Neuron (in vitro differentiated cells): Measurements from ENCODE around the gene RGS14.
A peak's percentile ranks its signal among the peaks of the same experiment; 100 is the strongest.
"Not testable (repeated sequence)": the region's sequence is repeated elsewhere in the genome, so short reads cannot be mapped to it uniquely, and the experiment has no call there.

Source experiments
- H2AFZ ChIP-seq: one replicate; pipeline ENCODE4 v1.6.1; 2013; ENCODE audit warnings: low read depth, mild to moderate bottlenecking, inconsistent platforms, low read length, moderate library complexity
- H3K27me3 ChIP-seq: one replicate; pipeline ENCODE4 v1.6.1; 2013; ENCODE audit warnings: low read length; ENCODE audit not compliant: insufficient read depth
- H3K36me3 ChIP-seq: one replicate; pipeline ENCODE4 v1.6.1; 2013; ENCODE audit warnings: low read length; ENCODE audit not compliant: insufficient read depth
- H3K4me1 ChIP-seq: one replicate; pipeline ENCODE4 v1.6.1; 2013; ENCODE audit warnings: low read length; ENCODE audit not compliant: insufficient read depth
- H3K4me3 ChIP-seq: 2 replicates; pipeline ENCODE4 v1.5.1; 2013; ENCODE audit warnings: mild to moderate bottlenecking, low read length, moderate library complexity
- H3K9me3 ChIP-seq: one replicate; pipeline ENCODE4 v1.6.1; 2013; ENCODE audit warnings: low read length

RGS14 gene

DNA sequence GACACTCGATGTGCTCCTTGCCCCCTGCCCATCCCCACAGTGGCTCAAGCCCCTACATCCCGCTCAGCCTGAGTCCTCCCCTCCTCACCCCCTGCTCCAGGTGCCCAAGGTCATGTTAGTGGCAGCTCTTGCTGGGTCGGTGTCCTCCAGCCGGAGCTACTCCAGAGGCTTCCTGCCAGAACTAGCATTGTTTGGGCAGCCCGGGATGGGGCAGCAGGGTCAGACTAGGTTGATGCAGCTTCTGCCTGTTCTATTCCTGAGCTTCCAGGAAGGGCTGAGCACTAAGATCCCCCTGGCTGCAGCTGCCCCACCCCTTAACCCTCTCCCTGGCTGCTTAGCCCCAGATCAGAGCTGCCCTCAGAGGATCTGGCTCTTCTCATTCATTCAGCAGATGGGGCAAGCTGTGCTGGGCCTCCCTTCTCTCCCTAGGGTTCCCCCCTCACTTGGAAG, 671 bp downstream of the RGS14 start:
- no peaks in the 10 kb centered on the region for H3K9me3 ChIP-seq
- no peak overlapping the region for H2AFZ ChIP-seq
- peaks cover 22% of the 10 kb centered on the region for H3K4me1 ChIP-seq
- peaks cover 13% of the 10 kb centered on the region for H3K27me3 ChIP-seq
- no peak overlapping the region for H3K4me3 ChIP-seq
- H3K36me3 ChIP-seq: no peaks in the 10 kb centered on the region

DNA sequence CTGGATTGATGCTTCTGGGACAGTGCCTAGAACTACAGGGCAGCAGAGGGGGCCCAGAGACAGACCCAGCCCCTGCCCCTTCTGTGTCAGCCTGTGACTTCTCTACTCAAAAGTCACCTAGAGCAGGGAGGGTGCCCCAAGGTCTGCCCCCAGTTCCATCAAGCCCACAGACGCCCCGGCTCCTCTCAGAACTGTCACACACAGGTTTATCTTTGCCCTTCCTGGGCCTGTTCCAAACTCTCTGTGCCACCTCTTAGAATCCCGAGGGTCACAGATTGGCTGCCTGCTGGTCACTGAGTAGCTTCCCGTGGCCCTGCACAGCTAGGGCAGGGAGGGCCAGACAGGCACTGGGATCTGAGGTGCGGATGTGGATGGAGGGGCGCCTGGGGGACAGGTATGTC, 1.7 kb downstream of the RGS14 start:
- Histone ChIP-seq H3K4me3 (no peak overlapping the region), H2AFZ (no peak overlapping the region), H3K27me3 (peaks cover 13% of the 10 kb centered on the region), H3K4me1 (peaks cover 23% of the 10 kb centered on the region), H3K9me3 (no peaks in the 10 kb centered on the region), H3K36me3 (no peaks in the 10 kb centered on the region)

DNA sequence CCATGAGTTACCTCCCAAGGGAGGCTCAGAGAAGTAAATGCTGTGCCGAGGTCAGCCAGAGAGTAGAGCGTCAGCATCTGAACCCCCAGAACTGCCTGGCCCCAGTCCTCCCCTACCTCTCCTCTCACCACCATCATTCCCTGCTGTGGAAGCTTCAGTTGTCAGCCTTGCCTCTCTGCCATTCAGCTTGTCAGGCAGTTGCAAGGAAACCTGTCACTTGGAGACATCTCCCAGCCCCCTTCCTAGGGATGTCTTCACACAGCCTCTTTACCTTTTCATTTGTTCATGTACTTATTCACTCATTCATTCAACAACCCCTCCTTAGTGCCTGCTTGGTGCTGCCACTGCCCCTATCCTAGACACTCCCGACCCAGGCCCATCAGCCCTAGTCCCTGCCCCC, 2.1 kb downstream of the RGS14 start:
- Histone ChIP-seq H3K9me3 (no peaks in the 10 kb centered on the region), H3K27me3 (peaks cover 13% of the 10 kb centered on the region), H3K4me1 (peaks cover 24% of the 10 kb centered on the region), H3K36me3 (no peaks in the 10 kb centered on the region), H2AFZ (no peak overlapping the region), H3K4me3 (no peak overlapping the region)

DNA sequence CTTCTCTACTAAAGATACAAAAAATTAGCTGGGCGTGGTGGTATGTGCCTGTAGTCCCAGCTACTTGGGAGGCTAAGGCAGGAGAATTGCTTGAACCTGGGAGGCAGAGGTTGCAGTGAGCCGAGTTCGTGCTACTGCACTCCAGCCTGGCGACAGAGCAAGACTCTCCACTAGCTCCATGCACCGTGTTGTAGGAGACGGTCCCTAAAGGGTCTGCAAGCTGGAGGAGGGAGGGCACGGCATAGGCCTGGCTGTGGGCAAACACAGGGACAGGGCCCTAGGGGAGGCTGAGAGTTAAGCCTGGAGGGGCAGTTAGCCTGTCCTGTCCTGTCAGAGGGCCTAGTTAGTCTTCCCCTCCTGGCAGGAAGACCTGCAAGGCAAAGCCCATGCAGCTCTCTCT, 3.0 kb downstream of the RGS14 start:
- not testable (repeated sequence) for H3K36me3 ChIP-seq, H2AFZ ChIP-seq, H3K9me3 ChIP-seq, H3K4me3 ChIP-seq
- Histone ChIP-seq H3K4me1 (peaks cover 24% of the 10 kb centered on the region), H3K27me3 (peaks cover 13% of the 10 kb centered on the region)

DNA sequence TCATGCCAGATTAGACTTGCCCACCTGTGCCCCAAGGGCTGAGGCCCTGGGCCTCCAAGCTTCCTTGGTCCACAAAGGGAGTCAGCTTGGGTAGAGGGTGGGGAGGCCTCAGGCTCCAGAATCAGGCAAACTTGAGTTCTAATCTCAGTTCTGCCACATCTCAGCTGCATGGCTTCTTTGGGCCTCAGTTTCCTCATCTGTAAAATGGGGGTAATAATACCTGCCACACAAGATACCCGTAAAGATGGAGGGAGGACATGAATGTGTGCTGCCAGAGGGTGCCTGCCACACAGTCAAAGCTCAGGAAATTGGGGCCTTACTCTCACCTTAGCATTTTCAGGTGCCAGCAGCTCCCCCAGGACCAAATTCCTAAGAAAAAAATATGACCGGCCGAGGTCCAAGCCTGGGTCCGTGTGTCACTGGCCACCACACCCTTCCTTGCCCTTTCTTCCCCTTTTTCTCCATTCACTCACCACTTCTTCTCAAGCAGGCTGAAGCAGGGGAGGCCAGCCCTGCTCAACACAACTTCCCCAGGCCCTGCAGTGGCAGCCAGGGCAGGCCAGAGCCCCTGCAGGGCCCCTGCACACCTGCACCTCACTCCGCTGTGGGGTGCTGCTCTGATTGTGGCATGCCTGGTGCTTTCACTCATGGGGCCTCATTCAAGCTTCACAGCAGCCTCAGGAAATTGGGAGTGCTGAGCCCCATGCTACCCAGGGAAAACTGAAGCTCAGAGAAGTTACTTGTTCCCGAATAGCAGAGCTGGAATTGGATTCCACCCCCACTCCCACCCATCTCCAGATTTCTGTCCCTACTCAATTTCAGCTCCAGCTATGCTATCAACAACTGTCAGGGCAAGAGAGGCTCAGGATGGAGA, 3.9 kb downstream of the RGS14 start:
- Histone ChIP-seq H3K4me1 (peaks cover 31% of the 10 kb centered on the region), H3K4me3 (no peak overlapping the region), H3K27me3 (peaks cover 10% of the 10 kb centered on the region), H2AFZ (no peak overlapping the region), H3K36me3 (no peaks in the 10 kb centered on the region), H3K9me3 (no peaks in the 10 kb centered on the region)

DNA sequence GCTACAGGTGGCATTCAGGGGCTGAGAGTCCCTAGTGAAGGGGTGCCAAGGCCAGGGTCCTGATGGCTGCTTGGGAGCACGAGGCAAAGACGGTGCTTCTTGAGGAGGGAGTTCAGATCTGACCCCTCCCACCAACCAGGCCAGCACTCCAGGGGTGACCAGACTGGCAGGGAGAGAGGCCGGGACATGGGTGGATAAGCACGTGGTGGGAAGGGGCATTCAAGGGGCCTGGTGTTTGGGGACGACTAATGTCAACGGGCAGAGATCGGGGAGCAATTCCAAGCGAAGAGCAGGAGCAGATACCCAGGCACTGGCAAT, 4.5 kb downstream of the RGS14 start:
- Histone ChIP-seq H3K36me3 (no peaks in the 10 kb centered on the region), H3K4me1 (peaks cover 34% of the 10 kb centered on the region), H2AFZ (no peak overlapping the region), H3K27me3 (peaks cover 10% of the 10 kb centered on the region), H3K4me3 (no peak overlapping the region), H3K9me3 (no peaks in the 10 kb centered on the region)

DNA sequence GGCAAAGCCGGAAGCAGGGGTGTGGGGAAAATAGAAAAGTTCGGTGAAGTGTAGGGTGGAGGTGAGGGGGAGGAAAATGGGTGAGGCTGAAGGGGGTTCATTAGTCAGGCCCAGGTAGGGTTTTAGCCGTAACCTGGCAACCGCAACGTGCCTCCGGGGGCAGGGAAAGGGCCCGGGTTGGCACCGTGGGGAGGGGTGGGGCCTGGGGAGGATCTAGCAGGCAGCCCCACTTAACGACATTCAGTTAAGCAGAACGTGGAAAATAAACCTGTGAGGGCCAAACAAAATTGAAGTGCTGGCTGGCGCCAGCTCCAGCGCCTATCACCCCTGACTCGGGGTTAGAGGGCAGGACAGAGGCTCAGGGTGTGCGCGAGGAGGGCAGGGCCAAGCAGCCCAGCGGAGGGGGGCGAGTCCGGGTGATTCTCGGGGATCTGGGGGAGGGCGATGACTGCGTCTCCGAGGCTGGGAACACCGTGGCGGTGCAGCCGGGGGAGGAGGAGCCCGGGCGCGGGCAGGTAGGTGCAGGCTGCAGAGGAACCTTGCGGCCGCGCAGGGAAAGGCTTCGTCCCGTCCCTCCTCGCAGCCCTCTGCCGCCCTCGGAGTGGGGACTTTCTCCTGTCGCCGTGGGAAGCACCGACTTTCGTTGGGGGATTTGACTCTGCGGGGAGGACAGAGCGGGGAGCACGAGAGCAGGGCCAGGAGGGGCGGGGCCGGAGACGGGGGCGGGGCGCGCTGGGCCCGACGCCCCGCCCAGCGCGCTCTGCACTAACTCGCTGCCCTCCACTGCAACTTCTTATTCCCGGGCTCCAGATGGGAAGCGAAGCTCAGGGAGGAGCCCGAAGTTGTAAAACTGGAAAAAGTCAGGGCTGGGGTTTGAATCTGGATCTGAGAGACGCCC, 5.1 kb downstream of the RGS14 start:
- H3K27me3 ChIP-seq: peaks cover 6% of the 10 kb centered on the region
- no peak overlapping the region for H3K4me3 ChIP-seq
- no peaks in the 10 kb centered on the region for H3K9me3 ChIP-seq
- H3K36me3 ChIP-seq: no peaks in the 10 kb centered on the region
- H3K4me1 ChIP-seq: peaks cover 31% of the 10 kb centered on the region
- H2AFZ ChIP-seq: no peak overlapping the region

DNA sequence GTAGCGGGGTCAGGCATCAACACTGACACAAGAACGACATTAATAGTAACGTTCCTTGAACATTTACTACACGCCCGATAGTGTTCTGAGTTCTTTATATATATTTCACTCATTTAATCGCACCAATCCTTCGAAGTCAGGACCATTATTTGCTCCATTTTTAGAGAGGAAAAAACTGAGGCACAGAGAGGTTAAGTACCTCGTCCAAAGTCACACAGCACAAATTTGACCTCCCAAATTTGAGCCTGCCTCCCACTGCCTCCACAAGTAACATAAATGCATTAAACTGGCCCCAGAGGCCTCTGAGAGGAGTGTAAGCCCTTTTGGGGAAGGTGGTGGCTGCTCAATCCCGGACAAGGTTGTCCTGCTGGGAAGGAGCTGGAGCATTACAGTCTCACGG, 5.8 kb downstream of the RGS14 start:
- Histone ChIP-seq H3K27me3 (peaks cover 5% of the 10 kb centered on the region), H3K4me3 (no peak overlapping the region), H3K9me3 (no peaks in the 10 kb centered on the region), H3K36me3 (no peaks in the 10 kb centered on the region), H3K4me1 (peaks cover 24% of the 10 kb centered on the region), H2AFZ (no peak overlapping the region)

DNA sequence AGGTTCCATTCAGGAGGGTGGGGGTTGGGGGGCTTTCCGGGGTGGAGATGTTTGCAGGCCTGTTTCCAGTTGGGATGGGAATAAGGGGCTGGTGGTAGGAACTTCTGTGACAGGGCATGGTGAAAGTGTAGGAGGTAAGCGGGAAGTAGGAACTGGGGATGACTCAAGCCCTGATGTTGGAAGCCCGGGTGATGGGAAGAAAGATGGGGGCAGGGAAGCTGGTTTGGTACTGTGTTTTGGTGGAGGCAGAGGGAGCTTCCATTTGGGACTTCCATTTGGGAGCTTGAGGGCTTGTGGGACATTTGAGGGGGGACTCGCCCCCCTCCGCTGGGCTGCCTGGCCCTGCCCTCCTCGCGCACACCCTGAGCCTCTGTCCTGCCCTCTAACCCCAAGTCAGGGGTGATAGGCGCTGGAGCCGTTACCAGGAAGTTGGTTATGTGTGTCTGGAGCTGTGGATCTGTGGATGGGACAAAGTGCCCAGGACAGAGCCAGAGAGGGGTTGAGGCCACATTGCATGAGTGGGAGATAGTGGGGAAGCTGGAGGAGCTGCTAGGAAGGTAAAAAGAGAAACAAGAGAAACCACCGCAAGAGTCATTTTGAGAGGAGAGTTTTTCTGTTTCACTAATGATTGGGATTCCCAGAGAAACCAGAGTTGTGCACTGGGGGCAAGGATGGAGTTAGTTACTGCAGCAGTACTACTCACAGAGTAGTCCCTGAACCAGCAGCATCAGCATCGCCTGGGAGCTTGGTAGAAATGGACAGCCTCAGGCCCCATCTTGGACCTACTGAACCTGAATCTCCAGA, 6.6 kb downstream of the RGS14 start:
- Histone ChIP-seq H2AFZ (no peak overlapping the region), H3K27me3 (peaks cover 5% of the 10 kb centered on the region), H3K9me3 (no peaks in the 10 kb centered on the region), H3K36me3 (no peaks in the 10 kb centered on the region), H3K4me1 (peaks cover 16% of the 10 kb centered on the region), H3K4me3 (no peak overlapping the region)

DNA sequence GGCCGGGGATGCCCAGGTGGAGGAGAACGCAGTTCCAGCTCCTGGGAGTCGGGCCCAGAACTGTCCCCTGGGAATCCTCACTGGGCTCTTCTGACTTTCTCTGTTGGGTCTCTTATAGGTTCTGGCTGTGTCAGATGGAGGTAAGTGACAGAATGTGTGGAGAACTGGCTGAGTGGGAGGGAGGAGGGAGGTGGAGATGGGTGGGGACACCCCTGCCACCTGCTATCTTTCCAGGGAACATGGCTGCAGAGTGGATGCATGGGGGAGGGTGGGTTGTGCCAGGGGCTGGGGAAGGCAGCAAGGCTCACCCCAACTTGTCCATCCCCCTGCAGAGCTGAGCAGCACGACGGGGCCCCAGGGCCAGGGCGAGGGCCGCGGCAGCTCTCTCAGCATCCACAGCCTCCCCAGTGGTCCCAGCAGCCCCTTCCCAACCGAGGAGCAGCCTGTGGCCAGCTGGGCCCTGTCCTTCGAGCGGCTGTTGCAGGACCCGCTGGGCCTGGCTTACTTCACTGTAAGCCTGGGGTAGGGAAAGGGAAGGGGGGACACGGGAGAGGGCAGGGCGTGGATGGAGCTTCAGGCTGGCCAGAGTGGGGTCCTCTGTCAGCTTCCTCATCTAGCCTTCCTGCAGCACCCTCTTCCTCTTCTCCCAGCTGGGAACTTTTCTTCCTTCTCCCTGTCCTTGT, 8.3 kb downstream of the RGS14 start:
- Histone ChIP-seq H3K4me1 (peaks cover 14% of the 10 kb centered on the region), H3K4me3 (peak overlapping the region; percentile 58), H3K36me3 (no peaks in the 10 kb centered on the region), H2AFZ (peak overlapping the region; percentile 97), H3K9me3 (no peaks in the 10 kb centered on the region), H3K27me3 (peaks cover 3% of the 10 kb centered on the region)

DNA sequence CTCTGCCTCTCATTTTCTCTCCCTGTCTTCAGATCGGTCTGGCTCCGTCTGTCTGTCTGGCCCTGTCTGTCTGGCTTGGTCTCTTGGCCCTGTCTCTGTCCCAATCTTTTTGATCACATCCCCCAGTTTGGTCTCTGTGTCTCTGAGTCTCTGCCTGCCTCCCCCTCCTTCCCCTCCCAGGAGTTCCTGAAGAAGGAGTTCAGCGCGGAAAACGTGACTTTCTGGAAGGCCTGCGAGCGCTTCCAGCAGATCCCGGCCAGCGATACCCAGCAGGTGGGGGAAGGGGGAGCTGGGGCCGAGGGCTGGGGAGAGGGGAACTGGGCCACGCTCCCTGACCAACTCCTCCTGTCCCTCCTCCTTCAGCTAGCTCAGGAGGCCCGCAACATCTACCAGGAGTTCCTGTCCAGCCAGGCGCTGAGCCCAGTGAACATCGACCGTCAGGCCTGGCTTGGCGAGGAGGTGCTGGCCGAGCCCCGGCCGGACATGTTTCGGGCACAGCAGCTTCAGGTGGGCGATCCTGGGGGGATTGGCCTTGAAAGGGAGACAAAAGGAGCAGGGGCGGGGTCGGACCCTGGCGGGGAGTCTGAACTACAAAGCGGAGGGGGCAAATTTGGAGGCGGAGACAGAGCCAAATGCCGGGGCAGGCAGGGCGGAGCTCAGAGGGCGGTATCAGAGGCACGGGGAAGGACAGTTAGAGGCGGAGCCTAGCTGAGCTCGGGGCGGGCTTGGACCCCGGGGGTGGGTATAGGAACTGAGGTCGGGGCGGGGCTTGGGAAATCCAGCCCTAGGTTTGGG, 9.0 kb downstream of the RGS14 start:
- Histone ChIP-seq H2AFZ (peak overlapping the region; percentile 97), H3K9me3 (no peaks in the 10 kb centered on the region), H3K4me3 (peak overlapping the region; percentile 58), H3K4me1 (peaks cover 20% of the 10 kb centered on the region), H3K27me3 (no peaks in the 10 kb centered on the region), H3K36me3 (no peaks in the 10 kb centered on the region)

DNA sequence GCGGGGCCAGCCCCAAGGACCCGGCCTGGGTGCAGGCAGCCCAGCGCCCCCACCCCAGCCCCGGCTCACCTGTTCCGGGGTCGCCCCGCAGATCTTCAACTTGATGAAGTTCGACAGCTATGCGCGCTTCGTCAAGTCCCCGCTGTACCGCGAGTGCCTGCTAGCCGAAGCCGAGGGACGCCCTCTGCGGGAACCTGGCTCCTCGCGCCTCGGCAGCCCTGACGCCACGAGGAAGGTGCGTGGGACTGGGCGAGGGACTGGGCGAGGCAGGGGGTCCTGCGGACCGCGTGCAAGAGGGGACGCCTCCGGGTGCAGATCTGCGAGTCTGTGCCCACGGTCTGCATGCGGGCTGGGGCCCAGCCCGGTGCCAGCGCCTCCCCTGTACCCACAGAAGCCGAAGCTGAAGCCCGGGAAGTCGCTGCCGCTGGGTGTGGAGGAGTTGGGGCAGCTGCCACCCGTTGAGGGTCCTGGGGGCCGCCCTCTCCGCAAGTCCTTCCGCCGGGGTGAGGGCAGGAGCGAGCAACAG, 9.7 kb downstream of the RGS14 start:
- Histone ChIP-seq H3K27me3 (no peaks in the 10 kb centered on the region), H3K9me3 (no peaks in the 10 kb centered on the region), H3K36me3 (no peaks in the 10 kb centered on the region), H2AFZ (peak overlapping the region; percentile 97), H3K4me1 (peaks cover 20% of the 10 kb centered on the region), H3K4me3 (peak overlapping the region; percentile 58)
